ENCODE measurements around the gene PITRM1. TPM values are rescaled to one million over a fixed set of nuclear protein-coding genes. Genes with fewer than 3 reads are reported as not detected.
"Not testable (repeated sequence)": the region's sequence is repeated elsewhere in the genome, so short reads cannot be mapped to it uniquely, and the experiment has no call there.

PITRM1 gene
- total RNA-seq, 4 donors from 2014 or later = 81.9 to 123 (median 90.2) TPM

DNA sequence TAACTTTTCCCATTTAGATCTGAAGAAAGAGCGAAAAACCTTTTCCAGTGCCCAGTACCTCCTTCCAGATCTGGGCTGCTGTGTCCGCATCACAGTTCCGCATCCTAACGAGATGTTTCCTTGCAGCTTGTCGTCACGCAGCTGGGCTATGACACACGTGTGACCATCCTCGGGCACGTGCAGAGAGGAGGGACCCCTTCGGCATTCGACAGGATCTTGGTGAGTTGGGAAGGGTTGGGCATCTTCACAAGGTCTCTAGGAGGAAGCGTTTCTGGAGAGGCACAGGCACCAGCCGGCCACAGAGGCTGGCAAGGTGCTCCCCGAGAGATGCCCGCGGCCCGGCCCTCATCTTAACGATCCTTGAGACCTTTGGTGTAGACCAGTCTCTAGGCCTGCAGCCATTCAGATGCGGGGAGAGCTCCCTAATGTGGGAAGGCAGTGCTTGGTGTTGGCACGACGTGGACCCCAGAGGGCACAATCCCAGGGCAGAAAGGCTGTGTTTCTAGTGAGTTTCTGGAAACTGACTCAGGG is 63.9 kb downstream of the PITRM1 start:
- Histone ChIP-seq H3K36me3 (peaks cover 0 to 5% of the 10 kb centered on the region in 2 donors), H3K27ac (peak overlapping the region; percentile 85 to 92 (median 86)), H3K4me1 (peaks cover 48 to 64% of the 10 kb centered on the region in 2 donors), H3K27me3 (no peaks in the 10 kb centered on the region), H3K9me3 (no peaks in the 10 kb centered on the region), H3K4me3 (no peak overlapping the region)
- in situ Hi-C loops (cut with MboI; ENCODE audit: low sequenced_read_pairs in 4 of 4) (no loop called here), intact Hi-C loops (cut with DNase I; ENCODE audit: low total_unique reads) (loop anchor here (5.0 to 10.0 kb wide), 3 partner anchors 359 to 1554 kb away; no protein-coding TSS in a partner anchor)
- TF ChIP-seq, protein P1, sequence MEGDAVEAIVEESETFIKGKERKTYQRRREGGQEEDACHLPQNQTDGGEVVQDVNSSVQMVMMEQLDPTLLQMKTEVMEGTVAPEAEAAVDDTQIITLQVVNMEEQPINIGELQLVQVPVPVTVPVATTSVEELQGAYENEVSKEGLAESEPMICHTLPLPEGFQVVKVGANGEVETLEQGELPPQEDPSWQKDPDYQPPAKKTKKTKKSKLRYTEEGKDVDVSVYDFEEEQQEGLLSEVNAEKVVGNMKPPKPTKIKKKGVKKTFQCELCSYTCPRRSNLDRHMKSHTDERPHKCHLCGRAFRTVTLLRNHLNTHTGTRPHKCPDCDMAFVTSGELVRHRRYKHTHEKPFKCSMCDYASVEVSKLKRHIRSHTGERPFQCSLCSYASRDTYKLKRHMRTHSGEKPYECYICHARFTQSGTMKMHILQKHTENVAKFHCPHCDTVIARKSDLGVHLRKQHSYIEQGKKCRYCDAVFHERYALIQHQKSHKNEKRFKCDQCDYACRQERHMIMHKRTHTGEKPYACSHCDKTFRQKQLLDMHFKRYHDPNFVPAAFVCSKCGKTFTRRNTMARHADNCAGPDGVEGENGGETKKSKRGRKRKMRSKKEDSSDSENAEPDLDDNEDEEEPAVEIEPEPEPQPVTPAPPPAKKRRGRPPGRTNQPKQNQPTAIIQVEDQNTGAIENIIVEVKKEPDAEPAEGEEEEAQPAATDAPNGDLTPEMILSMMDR (IDR thresholded peaks at IDR 0.05 in 4 of 5, conservative IDR thresholded peaks at IDR 0.05 in 1 of 5) = no peak
- no peak for TF ChIP-seq POLR2A (IDR thresholded peaks at IDR 0.05)
- ATAC-seq (no peak), DNase-seq (no peak)

DNA sequence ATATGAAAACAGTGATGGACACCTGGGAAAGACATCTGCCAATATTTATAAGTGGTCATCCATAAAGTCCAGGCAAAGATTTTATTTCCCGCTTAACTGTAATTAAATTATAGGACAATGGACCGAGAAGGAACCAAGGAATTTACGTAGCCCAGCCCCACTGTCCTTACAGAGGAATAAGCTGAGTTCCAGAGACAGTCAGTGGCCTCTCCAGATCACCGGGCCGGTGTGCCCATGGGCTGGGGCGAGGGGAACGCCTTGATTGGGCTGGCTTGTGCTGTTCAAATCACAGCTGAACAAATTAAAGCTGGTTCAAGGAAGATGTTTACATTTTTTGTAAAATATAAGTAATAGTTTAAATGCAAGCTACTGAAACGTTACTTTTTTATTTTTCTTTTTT is 64.5 kb downstream of the PITRM1 start:
- peak in 1 of 2 donors; percentile 1 for ATAC-seq
- in situ Hi-C loops (cut with MboI; ENCODE audit: low sequenced_read_pairs in 4 of 4) = no loop called here
- H3K4me1 ChIP-seq = peaks cover 54 to 70% of the 10 kb centered on the region in 2 donors
- H3K9me3 ChIP-seq = no peaks in the 10 kb centered on the region
- peak overlapping the region in 1 of 4 donors; percentile 26 for H3K4me3 ChIP-seq
- DNase-seq = no peak
- TF ChIP-seq POLR2A (IDR thresholded peaks at IDR 0.05) = no peak
- TF ChIP-seq, protein P1 (IDR thresholded peaks at IDR 0.05 in 4 of 5, conservative IDR thresholded peaks at IDR 0.05 in 1 of 5) = no peak
- no peaks in the 10 kb centered on the region for H3K27me3 ChIP-seq
- peak overlapping the region; percentile 85 to 92 (median 86) for H3K27ac ChIP-seq
- intact Hi-C loops (cut with DNase I; ENCODE audit: low total_unique reads) = loop anchor here (5.0 to 10.0 kb wide), 3 partner anchors 359 to 1554 kb away; no protein-coding TSS in a partner anchor
- H3K36me3 ChIP-seq = peaks cover 0 to 2% of the 10 kb centered on the region in 2 donors

DNA sequence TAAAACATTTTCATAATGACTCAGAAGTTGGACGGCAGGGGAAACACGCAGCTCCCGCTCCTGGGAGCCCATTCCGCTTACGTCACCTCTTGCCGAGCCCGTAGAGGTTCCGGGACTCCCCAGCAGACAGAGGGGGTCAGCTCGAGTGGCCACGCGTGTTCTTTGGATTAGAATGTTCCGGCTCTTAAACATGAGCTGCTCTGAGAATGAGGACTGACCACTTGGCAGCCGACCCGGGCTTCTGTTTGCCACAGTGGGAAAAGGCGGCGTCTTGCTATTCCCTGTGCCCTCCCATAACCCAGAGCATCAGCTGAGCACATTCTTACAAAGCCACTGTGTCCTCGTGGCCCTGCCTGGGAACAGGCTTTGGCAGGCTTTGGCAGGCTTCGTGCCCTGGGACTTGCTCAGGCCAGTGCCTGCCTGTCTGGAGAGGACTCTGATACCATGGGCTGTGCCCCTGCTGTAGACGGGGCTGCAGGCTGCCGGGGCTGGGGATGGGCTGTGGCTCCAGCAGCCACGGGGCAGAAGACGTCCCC is 65.1 kb downstream of the PITRM1 start:
- peak overlapping the region in 3 of 4 donors; percentile 23 to 26 (median 26) for H3K4me3 ChIP-seq
- ATAC-seq (peak; percentile 76 to 90), DNase-seq (peak; percentile 92 to 97)
- intact Hi-C loops (cut with DNase I; ENCODE audit: low total_unique reads) (loop anchor here (1.0 to 10.0 kb wide), 5 partner anchors 24 to 1555 kb away; no protein-coding TSS in a partner anchor), in situ Hi-C loops (cut with MboI; ENCODE audit: low sequenced_read_pairs in 4 of 4) (no loop called here)
- H3K27ac ChIP-seq = peak overlapping the region; percentile 85 to 92 (median 86)
- TF ChIP-seq, protein P1 (IDR thresholded peaks at IDR 0.05 in 4 of 5, conservative IDR thresholded peaks at IDR 0.05 in 1 of 5) = peak in 1 of 5 experiments; percentile 10
- TF ChIP-seq POLR2A (IDR thresholded peaks at IDR 0.05) = peak; percentile 43 to 52
- H3K9me3 ChIP-seq = no peaks in the 10 kb centered on the region
- H3K27me3 ChIP-seq = no peaks in the 10 kb centered on the region
- no peaks in the 10 kb centered on the region for H3K36me3 ChIP-seq
- peaks cover 58 to 75% of the 10 kb centered on the region in 2 donors for H3K4me1 ChIP-seq

DNA sequence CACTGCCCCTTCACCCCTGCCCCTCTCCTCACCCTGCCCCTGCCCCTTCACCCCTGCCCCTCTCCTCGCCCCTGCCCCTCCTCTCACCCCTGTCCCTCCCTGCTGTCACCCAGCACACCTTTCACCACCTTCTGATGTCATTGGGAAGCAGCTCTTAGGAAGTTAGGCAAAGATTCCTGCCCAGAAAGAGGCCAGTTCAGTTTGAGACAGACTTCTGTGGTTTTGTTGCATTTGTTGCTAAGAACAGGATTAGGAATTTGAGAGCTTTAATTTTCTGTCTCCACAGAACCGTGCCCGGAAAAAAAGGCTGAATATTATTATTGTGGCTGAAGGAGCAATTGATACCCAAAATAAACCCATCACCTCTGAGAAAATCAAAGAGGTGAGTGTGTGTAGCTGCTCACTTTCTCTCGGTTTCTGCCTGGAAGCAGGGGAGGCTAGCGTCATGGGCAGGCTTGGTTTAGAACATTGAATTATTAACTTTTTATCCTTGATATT is 65.6 kb downstream of the PITRM1 start:
- in situ Hi-C loops (cut with MboI; ENCODE audit: low sequenced_read_pairs in 4 of 4) = no loop called here
- no peaks in the 10 kb centered on the region for H3K27me3 ChIP-seq
- ATAC-seq (no peak), DNase-seq (no peak)
- no peaks in the 10 kb centered on the region for H3K36me3 ChIP-seq
- no peaks in the 10 kb centered on the region for H3K9me3 ChIP-seq
- peak overlapping the region in 3 of 4 donors; percentile 23 to 26 (median 26) for H3K4me3 ChIP-seq
- peaks cover 56 to 72% of the 10 kb centered on the region in 2 donors for H3K4me1 ChIP-seq
- TF ChIP-seq, protein P1 (IDR thresholded peaks at IDR 0.05 in 4 of 5, conservative IDR thresholded peaks at IDR 0.05 in 1 of 5) = no peak
- TF ChIP-seq POLR2A (IDR thresholded peaks at IDR 0.05) = no peak
- intact Hi-C loops (cut with DNase I; ENCODE audit: low total_unique reads) = loop anchor here (1.0 to 10.0 kb wide), 5 partner anchors 24 to 1555 kb away; no protein-coding TSS in a partner anchor
- H3K27ac ChIP-seq = peak overlapping the region; percentile 85 to 92 (median 86)

DNA sequence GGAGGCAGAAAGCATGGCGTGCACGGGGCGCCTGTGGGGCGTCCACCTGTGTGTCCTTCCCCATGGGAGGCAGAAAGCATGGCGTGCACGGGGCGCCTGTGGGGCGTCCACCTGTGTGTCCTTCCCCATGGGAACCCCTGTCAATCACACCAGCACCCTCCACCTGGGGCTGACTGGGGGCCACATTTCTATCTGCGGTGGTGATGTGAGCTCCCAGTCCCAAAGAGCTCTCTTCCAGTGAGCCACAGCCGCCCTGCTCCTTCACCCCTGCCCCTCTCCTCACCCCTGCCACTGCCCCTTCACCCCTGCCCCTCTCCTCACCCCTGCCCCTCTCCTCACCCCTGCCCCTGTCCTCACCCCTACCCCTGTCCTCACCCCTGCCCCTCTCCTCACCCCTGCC is 66.3 kb downstream of the PITRM1 start:
- H3K4me3 ChIP-seq; H3K9me3 ChIP-seq; H3K36me3 ChIP-seq; H3K27me3 ChIP-seq; DNase-seq; ATAC-seq; in situ Hi-C loops (cut with MboI; ENCODE audit: low sequenced_read_pairs in 4 of 4): not testable (repeated sequence)
- intact Hi-C loops (cut with DNase I; ENCODE audit: low total_unique reads) = loop anchor here (5.0 to 10.0 kb wide), 3 partner anchors 361 to 1556 kb away; no protein-coding TSS in a partner anchor
- peaks cover 50 to 66% of the 10 kb centered on the region in 2 donors for H3K4me1 ChIP-seq
- peak overlapping the region; percentile 78 to 87 (median 81) for H3K27ac ChIP-seq
